T-helper 2 cell treated with Interferon-gamma antibody and Interleukin-4, amounts not matched to agents 5 μg/mL and 100 μg/mL, for 36 hours (primary cell): ENCODE data around the gene GPR101.

Experiments
- DNase-seq: peaks from one replicate; pipeline ENCODE4 v3.0.0; 2021; ENCODE audit warnings: low spot score
- H3K27ac Mint-ChIP-seq: one replicate; pipeline ENCODE4 v1.8.0; 2021; ENCODE audit warnings: mild to moderate bottlenecking, mixed read lengths
- H3K27me3 Mint-ChIP-seq: one replicate; pipeline ENCODE4 v1.8.0; 2021; ENCODE audit warnings: low read depth, mixed read lengths
- H3K36me3 Mint-ChIP-seq: one replicate; pipeline ENCODE4 v1.8.0; 2021; ENCODE audit warnings: low read depth, mixed read lengths
- H3K4me1 Mint-ChIP-seq: one replicate; pipeline ENCODE4 v1.8.0; 2021; ENCODE audit warnings: low read depth, mixed read lengths
- H3K4me3 Mint-ChIP-seq: one replicate; pipeline ENCODE4 v1.8.0; 2022; ENCODE audit warnings: mild to moderate bottlenecking, moderate library complexity, mixed read lengths
- H3K9me3 Mint-ChIP-seq: one replicate; pipeline ENCODE4 v1.8.0; 2021; ENCODE audit warnings: mixed read lengths

GPR101 gene, protein sequence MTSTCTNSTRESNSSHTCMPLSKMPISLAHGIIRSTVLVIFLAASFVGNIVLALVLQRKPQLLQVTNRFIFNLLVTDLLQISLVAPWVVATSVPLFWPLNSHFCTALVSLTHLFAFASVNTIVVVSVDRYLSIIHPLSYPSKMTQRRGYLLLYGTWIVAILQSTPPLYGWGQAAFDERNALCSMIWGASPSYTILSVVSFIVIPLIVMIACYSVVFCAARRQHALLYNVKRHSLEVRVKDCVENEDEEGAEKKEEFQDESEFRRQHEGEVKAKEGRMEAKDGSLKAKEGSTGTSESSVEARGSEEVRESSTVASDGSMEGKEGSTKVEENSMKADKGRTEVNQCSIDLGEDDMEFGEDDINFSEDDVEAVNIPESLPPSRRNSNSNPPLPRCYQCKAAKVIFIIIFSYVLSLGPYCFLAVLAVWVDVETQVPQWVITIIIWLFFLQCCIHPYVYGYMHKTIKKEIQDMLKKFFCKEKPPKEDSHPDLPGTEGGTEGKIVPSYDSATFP

DNA sequence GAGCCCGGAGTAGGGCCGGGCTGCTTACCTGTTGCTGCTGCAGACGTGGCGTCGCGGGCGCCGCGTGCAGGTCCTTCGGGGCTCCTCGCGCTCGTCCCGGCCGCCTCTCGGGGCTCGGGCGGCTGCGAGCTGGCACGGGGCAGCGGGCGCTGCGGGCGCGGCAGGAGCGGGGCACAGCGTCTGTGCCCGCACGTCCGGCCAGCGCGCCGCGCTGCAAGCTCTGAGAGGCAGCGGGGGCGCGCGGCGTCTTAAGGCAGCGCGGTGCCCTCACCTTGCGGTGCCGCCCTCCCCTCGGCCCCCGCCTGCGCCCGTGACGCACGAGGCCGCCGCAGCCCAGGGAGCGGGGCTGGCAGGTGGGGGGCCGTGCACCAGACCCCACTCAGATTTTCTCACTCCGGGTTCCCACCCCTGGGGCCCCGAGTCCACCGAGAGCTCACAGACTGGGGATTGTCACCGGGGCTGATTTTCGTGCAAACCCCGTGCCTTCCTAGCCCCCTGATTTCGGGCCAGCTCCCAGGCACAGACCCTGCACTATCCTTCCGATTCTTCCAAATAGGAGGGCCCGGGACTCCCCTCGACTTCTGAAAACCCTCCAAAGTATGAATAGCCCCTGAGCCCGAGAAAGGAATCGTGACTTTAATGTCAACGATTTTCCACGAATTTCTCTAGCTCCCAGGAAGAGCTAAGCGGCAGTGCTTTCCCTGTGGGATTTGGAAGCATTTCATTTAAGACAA, at the start of gene GPR101:
Gene GPR101 (minus strand): TSS at position 222 of the 734 bp plus-strand sequence. CDS start 2,321 bp downstream, outside the sequence.
- Mint-ChIP-seq H3K27ac (no peak within 1 kb of the TSS), H3K4me1 (peaks cover 6% of the 10 kb centered on the region), H3K9me3 (no peaks in the 10 kb centered on the region), H3K27me3 (peaks cover 55% of the 10 kb centered on the region), H3K36me3 (no peaks in the 10 kb centered on the region), H3K4me3 (peak within 1 kb of the TSS; percentile 32)
- DNase-seq = no peak

DNA sequence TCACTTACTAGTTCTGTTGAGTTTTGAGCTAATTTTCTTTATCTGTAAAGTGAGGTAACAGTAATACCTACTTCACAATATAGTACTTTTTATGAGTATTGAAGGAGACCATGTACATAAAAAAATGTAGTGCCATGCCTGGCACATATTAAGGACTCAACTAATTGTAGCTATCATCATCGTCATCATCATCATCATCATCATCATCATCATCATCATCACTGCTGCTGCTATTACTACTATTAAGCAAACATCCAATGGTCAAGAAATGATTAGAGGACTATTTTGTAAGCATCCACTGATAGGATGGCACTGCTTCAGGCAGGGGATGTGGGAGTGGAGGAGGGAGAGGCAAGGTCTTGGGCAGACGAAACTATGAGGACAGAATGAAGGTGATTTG, 47.4 kb upstream of the GPR101 start:
- Mint-ChIP-seq H3K27ac (no peak overlapping the region), H3K4me3 (no peak overlapping the region), H3K27me3 (no peaks in the 10 kb centered on the region), H3K4me1 (no peaks in the 10 kb centered on the region), H3K36me3 (no peaks in the 10 kb centered on the region), H3K9me3 (no peaks in the 10 kb centered on the region)
- no peak for DNase-seq

DNA sequence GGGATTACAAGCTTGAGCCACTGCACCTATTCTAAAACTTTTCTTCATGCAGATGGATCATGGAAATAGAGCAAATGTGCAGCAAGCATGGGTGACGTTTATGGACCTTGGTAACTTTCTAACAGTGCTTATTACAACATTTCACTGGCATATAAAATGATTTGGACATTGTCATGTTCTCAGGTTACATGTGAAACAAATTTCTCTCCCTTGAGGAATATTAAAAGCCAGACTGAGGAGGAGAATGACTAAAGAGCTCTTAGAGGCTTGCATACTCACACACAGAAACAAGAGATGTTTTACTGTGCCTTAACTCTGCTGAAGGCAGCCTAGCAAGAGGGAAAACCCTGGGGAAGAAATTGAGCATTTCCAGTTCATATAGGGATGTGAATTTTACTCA, 38.6 kb upstream of the GPR101 start:
- H3K27me3 Mint-ChIP-seq = peaks cover 5% of the 10 kb centered on the region
- H3K9me3 Mint-ChIP-seq = no peaks in the 10 kb centered on the region
- H3K36me3 Mint-ChIP-seq = no peaks in the 10 kb centered on the region
- no peak overlapping the region for H3K4me3 Mint-ChIP-seq
- no peak overlapping the region for H3K27ac Mint-ChIP-seq
- H3K4me1 Mint-ChIP-seq = no peaks in the 10 kb centered on the region
- DNase-seq = no peak

DNA sequence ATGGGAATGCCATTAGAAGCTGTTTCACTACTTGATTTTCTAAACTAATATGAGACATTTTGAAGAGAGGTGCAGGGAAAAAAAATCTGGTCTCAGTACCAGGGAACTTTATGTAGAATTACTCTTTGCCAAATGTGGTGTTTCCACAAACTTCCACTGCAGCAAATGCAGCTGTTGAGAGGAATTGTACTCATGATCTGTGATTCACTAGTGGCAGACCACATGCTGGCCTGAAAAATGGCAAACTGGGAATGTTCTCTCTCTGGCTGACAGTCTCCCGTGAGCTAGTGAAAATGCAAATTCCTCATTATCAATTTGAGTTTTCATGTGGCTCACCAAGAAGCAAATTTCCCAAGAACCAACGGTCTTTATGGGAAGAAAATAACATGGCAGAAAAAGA, 37.8 kb upstream of the GPR101 start:
- no peaks in the 10 kb centered on the region for H3K36me3 Mint-ChIP-seq
- no peak for DNase-seq
- H3K9me3 Mint-ChIP-seq = no peaks in the 10 kb centered on the region
- no peaks in the 10 kb centered on the region for H3K4me1 Mint-ChIP-seq
- no peak overlapping the region for H3K27ac Mint-ChIP-seq
- H3K27me3 Mint-ChIP-seq = peaks cover 5% of the 10 kb centered on the region
- H3K4me3 Mint-ChIP-seq = no peak overlapping the region

DNA sequence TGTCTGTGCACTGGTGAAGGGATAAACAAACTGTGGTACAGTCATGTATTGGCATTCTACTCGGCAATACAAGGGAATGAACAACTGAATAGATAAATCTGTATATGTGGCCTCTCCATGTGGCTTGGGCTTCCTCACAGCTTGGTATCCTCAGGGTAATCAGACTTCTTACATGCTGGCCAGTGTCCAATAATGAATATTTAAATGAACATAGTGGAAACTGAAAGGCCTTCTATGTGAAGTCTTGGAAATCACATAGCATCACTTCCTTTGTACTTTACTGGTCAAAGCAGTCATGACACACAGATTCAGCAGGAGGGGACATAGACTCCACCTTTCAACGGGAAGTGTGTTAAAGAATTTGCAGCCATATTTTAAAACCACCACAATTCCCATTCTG, 33.4 kb upstream of the GPR101 start:
- H3K9me3 Mint-ChIP-seq = no peaks in the 10 kb centered on the region
- no peak for DNase-seq
- no peak overlapping the region for H3K4me3 Mint-ChIP-seq
- no peak overlapping the region for H3K27ac Mint-ChIP-seq
- H3K27me3 Mint-ChIP-seq = peaks cover 3% of the 10 kb centered on the region
- no peaks in the 10 kb centered on the region for H3K4me1 Mint-ChIP-seq
- no peaks in the 10 kb centered on the region for H3K36me3 Mint-ChIP-seq

DNA sequence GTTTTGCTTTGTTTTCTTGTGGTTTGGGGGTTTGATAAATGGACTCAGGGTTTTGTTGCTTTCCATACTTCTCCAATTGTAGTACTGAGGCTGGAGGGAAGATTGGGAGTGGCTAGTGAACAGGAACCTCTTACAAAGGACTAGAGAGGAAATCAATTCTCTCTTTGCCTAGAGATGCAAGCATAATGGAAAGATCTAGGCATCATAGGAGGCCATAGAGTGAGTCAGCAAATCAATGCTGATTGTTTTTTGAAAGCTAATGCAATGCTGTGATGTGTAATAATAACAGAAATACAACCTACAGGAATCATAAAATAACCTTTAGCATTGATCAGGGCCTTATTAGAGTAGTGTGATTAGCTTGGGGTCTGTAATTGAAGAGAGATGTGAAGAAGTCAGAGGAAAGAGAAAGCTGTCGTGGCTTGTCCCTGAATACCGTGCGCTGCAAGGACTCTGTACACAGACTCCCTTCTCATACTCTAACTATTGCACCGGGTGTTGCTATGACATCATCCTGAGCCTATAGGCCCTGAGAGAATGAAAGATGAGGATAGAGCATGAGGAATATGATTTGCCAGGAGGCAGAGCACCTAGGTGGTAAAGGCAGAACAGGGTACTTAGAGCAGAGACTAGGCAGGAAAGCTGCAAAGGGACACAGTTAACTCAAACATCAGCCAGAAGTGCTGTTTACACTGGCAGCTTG, 29.3 kb upstream of the GPR101 start:
- Mint-ChIP-seq H3K36me3 (no peaks in the 10 kb centered on the region), H3K9me3 (no peaks in the 10 kb centered on the region), H3K27ac (no peak overlapping the region), H3K27me3 (no peaks in the 10 kb centered on the region), H3K4me1 (no peaks in the 10 kb centered on the region), H3K4me3 (no peak overlapping the region)
- DNase-seq = no peak

DNA sequence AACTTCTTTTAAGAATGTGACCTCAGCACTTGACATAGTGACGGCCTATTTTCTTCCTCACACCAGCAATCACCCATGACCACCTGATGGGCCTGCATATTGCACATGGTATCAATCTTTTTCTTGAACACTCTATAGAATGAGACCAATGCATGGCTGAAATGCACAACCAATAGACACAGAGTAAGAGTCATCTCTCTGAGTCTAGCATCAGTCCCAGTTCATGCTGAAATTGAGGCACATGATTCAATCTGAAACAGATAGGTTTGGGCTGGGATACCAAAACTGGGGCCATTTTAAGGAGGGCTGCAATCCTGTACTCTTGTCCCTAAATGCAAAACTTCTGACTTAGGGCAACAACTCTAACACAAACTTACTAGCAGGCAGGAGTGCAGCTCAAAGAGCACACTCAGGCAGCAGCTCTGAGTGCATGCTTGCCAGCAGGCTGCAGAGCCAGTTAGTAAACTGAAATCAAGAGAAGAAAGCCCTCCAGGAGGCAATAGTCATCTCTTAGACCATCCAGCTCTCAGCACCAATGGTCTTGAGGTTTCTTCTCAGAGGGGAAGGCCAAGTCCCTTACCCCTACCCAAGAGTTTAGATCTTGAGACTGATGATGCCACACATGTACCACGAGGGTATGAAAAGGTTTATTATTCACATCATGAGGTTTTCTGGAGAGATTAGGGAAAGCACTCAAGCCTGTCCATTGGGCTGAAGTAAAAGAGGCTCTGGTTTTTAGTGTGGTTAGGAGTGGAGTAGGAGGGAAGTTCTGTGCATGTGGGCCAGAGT, 24.7 kb upstream of the GPR101 start:
- H3K36me3 Mint-ChIP-seq = no peaks in the 10 kb centered on the region
- H3K4me1 Mint-ChIP-seq = no peaks in the 10 kb centered on the region
- peaks cover 16% of the 10 kb centered on the region for H3K27me3 Mint-ChIP-seq
- H3K4me3 Mint-ChIP-seq = no peak overlapping the region
- H3K27ac Mint-ChIP-seq = no peak overlapping the region
- no peak for DNase-seq
- no peaks in the 10 kb centered on the region for H3K9me3 Mint-ChIP-seq

DNA sequence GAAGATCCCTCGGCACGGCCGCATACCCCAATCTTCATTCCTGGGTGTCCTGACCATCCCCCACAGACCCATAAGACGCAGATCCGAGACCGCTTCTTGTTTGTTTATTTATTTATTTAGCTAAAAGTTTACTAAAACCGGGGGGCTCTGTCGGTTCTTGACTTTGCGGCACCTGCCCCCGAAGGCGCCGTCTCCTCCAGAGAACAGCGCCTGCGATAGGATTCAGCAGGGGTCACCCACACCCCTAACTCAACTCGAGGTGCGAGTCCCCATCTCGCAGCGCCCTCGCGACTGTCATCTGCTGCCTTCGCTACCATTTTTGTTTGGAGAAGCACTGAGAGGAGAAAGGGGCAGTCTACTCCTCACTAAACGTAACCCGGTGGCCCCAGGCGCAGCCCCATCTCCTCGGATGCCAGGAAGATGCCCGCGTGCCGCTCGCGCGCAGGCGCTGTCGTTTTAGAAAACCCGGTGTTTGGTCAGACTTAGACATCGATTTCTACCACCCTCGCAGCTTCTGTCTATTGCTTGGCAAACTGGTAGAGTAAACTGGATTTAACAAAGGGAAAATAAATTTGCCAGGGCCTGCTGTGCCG, 18.9 kb upstream of the GPR101 start:
- Mint-ChIP-seq H3K36me3 (no peaks in the 10 kb centered on the region), H3K27ac (no peak overlapping the region), H3K9me3 (no peaks in the 10 kb centered on the region), H3K27me3 (peaks cover 48% of the 10 kb centered on the region), H3K4me1 (peaks cover 11% of the 10 kb centered on the region), H3K4me3 (peak overlapping the region; percentile 91)
- peak; percentile 13 for DNase-seq

DNA sequence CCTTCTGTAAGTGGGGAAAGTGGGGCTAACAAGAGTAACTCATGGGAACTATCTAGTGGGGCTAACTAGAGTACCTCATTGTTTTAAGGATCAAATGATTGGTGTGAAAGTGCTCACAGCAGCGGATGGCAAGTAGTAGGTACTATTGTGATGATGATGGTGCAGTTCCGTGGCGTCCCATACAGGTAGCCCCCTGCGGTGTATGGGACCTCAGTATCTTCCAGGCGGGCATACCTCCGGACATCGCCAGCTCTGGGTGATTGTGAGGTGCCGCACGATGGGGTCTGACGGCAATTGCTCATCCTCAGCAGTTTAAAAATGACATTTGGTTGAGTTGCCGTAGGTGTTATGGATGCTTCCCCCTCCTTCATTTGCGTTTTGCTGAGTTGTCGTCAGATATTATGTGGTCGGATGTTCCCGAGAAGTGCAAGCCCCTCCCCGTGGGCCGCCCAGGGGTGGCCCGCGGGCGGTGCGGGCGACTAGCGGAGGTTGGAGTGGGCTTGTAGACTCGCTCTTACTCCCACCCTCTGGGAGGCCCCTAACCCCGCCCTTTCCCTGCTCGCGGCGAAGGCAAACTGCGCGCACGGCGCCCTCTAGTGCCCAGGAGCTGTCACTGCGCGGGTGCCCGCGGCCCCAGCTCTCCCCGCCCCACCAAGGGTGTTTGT, 18.3 kb upstream of the GPR101 start:
- peaks cover 11% of the 10 kb centered on the region for H3K4me1 Mint-ChIP-seq
- H3K27me3 Mint-ChIP-seq = peaks cover 50% of the 10 kb centered on the region
- DNase-seq = peak; percentile 72
- H3K27ac Mint-ChIP-seq = no peak overlapping the region
- no peaks in the 10 kb centered on the region for H3K9me3 Mint-ChIP-seq
- peak overlapping the region; percentile 91 for H3K4me3 Mint-ChIP-seq
- no peaks in the 10 kb centered on the region for H3K36me3 Mint-ChIP-seq

DNA sequence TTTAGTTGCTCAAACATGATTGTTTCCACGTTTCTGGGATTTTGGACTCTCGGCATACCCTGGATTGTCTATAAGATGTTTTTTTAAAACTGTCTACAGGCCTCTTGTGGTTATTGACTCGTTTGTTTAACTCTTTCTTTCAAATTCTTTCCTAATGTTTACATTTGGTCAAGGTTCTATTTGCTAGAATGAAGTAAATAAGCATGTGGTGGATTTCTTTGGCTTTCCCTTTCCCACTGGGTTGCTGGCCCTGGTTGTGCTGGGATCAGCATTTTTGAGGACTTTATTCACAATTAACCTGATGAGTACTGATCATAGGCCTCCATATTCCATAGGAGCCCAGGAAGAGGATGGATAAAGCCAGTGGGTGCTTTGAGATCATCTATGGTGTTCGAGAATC, 11.1 kb upstream of the GPR101 start:
- H3K9me3 Mint-ChIP-seq = no peaks in the 10 kb centered on the region
- no peak overlapping the region for H3K27ac Mint-ChIP-seq
- peaks cover 28% of the 10 kb centered on the region for H3K27me3 Mint-ChIP-seq
- H3K36me3 Mint-ChIP-seq = no peaks in the 10 kb centered on the region
- H3K4me1 Mint-ChIP-seq = no peaks in the 10 kb centered on the region
- H3K4me3 Mint-ChIP-seq = no peak overlapping the region
- DNase-seq = no peak

DNA sequence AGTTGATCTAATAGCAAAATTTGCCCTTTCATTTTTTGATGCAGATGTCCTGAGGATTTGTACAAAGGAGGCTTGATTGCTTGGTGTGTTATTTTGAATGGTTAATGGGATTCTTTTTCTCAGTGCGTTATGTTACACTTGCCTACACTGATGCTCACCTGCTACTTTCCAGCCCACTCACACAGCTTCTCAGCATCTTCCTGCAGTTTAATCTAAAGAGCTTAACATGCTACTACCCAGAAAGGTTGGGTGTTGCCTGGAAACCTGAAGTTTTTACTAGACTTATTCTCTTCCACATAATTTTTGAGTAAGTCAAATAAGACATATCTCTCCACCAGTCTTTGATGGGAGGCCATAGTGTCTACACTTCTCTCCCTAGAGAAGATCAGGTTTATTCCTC, 9.9 kb upstream of the GPR101 start:
- DNase-seq = no peak
- Mint-ChIP-seq H3K27ac (no peak overlapping the region), H3K36me3 (no peaks in the 10 kb centered on the region), H3K4me1 (peaks cover 3% of the 10 kb centered on the region), H3K27me3 (peaks cover 28% of the 10 kb centered on the region), H3K4me3 (no peak overlapping the region), H3K9me3 (no peaks in the 10 kb centered on the region)

DNA sequence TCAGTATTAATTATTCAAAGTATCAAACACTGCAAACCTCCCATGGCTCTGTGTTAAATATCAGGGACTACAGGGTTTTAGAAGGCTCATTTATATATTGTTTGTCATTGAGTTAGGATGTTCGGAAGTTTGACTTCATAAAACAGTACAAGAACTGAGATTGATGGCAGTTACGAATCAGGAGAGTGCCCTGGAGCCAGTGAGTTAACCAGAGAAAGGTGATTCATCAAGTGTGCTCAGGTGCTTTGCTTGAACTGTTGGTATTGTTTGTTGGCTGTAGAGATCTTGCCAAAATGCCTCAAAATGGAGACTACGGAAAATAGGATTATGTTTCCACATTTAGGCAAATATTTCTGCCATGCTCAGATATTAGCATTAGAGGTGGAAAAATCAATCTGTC, 7.5 kb upstream of the GPR101 start:
- H3K4me3 Mint-ChIP-seq = no peak overlapping the region
- no peak for DNase-seq
- no peaks in the 10 kb centered on the region for H3K36me3 Mint-ChIP-seq
- no peaks in the 10 kb centered on the region for H3K9me3 Mint-ChIP-seq
- no peak overlapping the region for H3K27ac Mint-ChIP-seq
- H3K27me3 Mint-ChIP-seq = peaks cover 22% of the 10 kb centered on the region
- peaks cover 3% of the 10 kb centered on the region for H3K4me1 Mint-ChIP-seq
